Mesenchymal stem cell (in vitro differentiated cells and primary cell): ENCODE data around the gene IL3.

Experiments
- DNase-seq: peaks from one replicate; pipeline ENCODE4 v3.0.0-alpha.2; 2013
- H2AFZ ChIP-seq: one replicate; pipeline ENCODE4 v1.6.1; 2013; ENCODE audit warnings: low read depth, mild to moderate bottlenecking, control low read depth, inconsistent platforms, low read length, moderate library complexity
- H2AK5ac ChIP-seq: 2 replicates; pipeline ENCODE4 v1.6.1; 2013; ENCODE audit warnings: low read length, moderate library complexity, mild to moderate bottlenecking, inconsistent platforms; ENCODE audit not compliant: severe bottlenecking
- H2BK120ac ChIP-seq: one replicate; pipeline ENCODE4 v1.6.1; 2013; ENCODE audit warnings: low read depth, mild to moderate bottlenecking, inconsistent platforms, low read length, moderate library complexity
- H2BK12ac ChIP-seq, 2 experiments: one replicate each; pipeline ENCODE4 v1.6.1; 2013; ENCODE audit warnings: inconsistent platforms in 2 of 2, low read length in 2 of 2, mild to moderate bottlenecking in 2 of 2, moderate library complexity in 2 of 2, control low read depth in 1 of 2
- H2BK15ac ChIP-seq: one replicate; pipeline ENCODE4 v1.6.1; 2013; ENCODE audit warnings: mild to moderate bottlenecking, low read depth, inconsistent platforms; ENCODE audit not compliant: poor library complexity, severe bottlenecking
- H2BK5ac ChIP-seq: 2 replicates; pipeline ENCODE4 v1.6.1; 2013; ENCODE audit warnings: low read depth, mild to moderate bottlenecking, low read length, control low read depth, inconsistent platforms; ENCODE audit not compliant: poor library complexity, severe bottlenecking
- H3K14ac ChIP-seq, 2 experiments: one replicate each; pipeline ENCODE4 v1.6.1; 2013; ENCODE audit warnings: inconsistent platforms in 2 of 2, low read length in 2 of 2, control low read depth in 1 of 2, mild to moderate bottlenecking in 1 of 2, moderate library complexity in 1 of 2
- H3K18ac ChIP-seq, 2 experiments: one replicate each; pipeline ENCODE4 v1.6.1; 2013; ENCODE audit warnings: inconsistent platforms in 2 of 2, low read length in 2 of 2, control low read depth in 1 of 2, low read depth in 1 of 2, mild to moderate bottlenecking in 1 of 2
- H3K23ac ChIP-seq, 2 experiments: one replicate each; pipeline ENCODE4 v1.6.1; 2013; ENCODE audit warnings: inconsistent platforms in 2 of 2, low read length in 2 of 2, mild to moderate bottlenecking in 2 of 2, moderate library complexity in 2 of 2, control low read depth in 1 of 2
- H3K27ac ChIP-seq: 2 replicates; pipeline ENCODE4 v1.5.1; 2013; ENCODE audit warnings: mild to moderate bottlenecking, moderate library complexity, low read length, control low read depth, inconsistent platforms; ENCODE audit not compliant: poor library complexity, severe bottlenecking
- H3K27me3 ChIP-seq, 2 experiments: 2 replicates each; pipeline versions ENCODE4 v1.6.1 to v1.7.0; 2013; ENCODE audit warnings: low read length in 2 of 2, mild to moderate bottlenecking in 2 of 2, moderate library complexity in 2 of 2, control low read depth in 1 of 2, inconsistent platforms in 1 of 2; ENCODE audit not compliant: control insufficient read depth in 1 of 2, insufficient read depth in 1 of 2
- H3K36me3 ChIP-seq, 2 experiments: 2 replicates each; pipeline versions ENCODE4 v1.6.1 to v1.7.0; 2013; ENCODE audit warnings: low read length in 2 of 2, control low read depth in 1 of 2, inconsistent platforms in 1 of 2, low read depth in 1 of 2, mild to moderate bottlenecking in 1 of 2; ENCODE audit not compliant: insufficient read depth in 2 of 2, control insufficient read depth in 1 of 2
- H3K4ac ChIP-seq, 2 experiments: one replicate each; pipeline ENCODE4 v1.6.1; 2013; ENCODE audit warnings: inconsistent platforms in 2 of 2, low read length in 2 of 2, mild to moderate bottlenecking in 2 of 2, moderate library complexity in 2 of 2, control low read depth in 1 of 2, low read depth in 1 of 2
- H3K4me1 ChIP-seq: 2 replicates; pipeline ENCODE4 v1.6.1; 2013; ENCODE audit warnings: low read depth, low read length, control low read depth; ENCODE audit not compliant: control insufficient read depth, insufficient read depth
- H3K4me2 ChIP-seq: 2 replicates; pipeline ENCODE4 v1.6.1; 2013; ENCODE audit warnings: low read length, mild to moderate bottlenecking, inconsistent platforms; ENCODE audit not compliant: poor library complexity, severe bottlenecking
- H3K4me3 ChIP-seq, 2 experiments: 2 replicates each; pipeline versions ENCODE4 v1.5.1 to v1.7.0; 2013; ENCODE audit warnings: low read length in 2 of 2, mild to moderate bottlenecking in 2 of 2, control low read depth in 1 of 2, low read depth in 1 of 2; ENCODE audit not compliant: insufficient read depth in 1 of 2
- H3K79me1 ChIP-seq: replicated peaks from 2 replicates; pipeline ENCODE4 v1.6.1; 2013; ENCODE audit warnings: mild to moderate bottlenecking, control low read depth, low read length, inconsistent platforms; ENCODE audit not compliant: poor library complexity, severe bottlenecking
- H3K9ac ChIP-seq: 2 replicates; pipeline ENCODE4 v1.7.0; 2013; ENCODE audit warnings: mild to moderate bottlenecking, low read length, moderate library complexity
- H3K9me3 ChIP-seq: 2 replicates; pipeline ENCODE4 v1.7.0; 2013; ENCODE audit warnings: mild to moderate bottlenecking, low read length; ENCODE audit not compliant: control insufficient read depth
- H4K8ac ChIP-seq: one replicate; pipeline ENCODE4 v1.6.1; 2013; ENCODE audit warnings: inconsistent platforms, mild to moderate bottlenecking, low read length, moderate library complexity
- H4K91ac ChIP-seq: one replicate; pipeline ENCODE4 v1.6.1; 2013; ENCODE audit warnings: mild to moderate bottlenecking, low read length, inconsistent platforms
- WGBS: methylation state at CpG from one replicate; pipeline ENCODE4 v1.1.7; 2013; ENCODE audit warnings: mixed read lengths; 5-methylcytosine and 5-hydroxymethylcytosine counted together

Gene IL3

DNA sequence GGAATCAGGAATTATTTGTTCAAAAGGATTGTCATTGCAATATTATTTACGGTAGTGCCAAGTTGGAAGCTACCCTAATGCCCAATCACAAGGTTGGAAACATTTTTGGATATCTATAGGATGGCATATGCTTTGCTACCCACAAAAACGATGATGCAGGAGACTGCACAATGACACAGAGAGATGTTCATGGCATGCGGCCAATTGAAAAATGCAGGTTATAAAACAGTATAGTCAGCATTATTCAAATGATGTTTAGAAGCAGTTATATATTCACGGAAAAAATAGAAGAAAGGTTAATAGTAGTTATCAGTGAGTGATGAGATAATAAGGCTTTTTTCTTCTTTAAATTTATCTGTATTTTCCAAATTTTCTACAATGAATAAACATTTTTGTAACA is 43.1 kb upstream of the IL3 start:
- no peaks in the 10 kb centered on the region for H3K9me3 ChIP-seq
- no peak overlapping the region for H3K18ac ChIP-seq
- H4K91ac ChIP-seq: no peak overlapping the region
- H3K4me3 ChIP-seq: no peak overlapping the region
- H3K9ac ChIP-seq: no peak overlapping the region
- H3K27ac ChIP-seq: no peak overlapping the region
- no peak for DNase-seq
- no peak overlapping the region for H2AFZ ChIP-seq
- no peak overlapping the region for H3K14ac ChIP-seq
- H3K36me3 ChIP-seq: no peaks in the 10 kb centered on the region
- 74% methylated on average over 3 of the region's 4 CpGs for WGBS
- peaks cover 58 to 76% of the 10 kb centered on the region in 2 experiments for H3K27me3 ChIP-seq
- H2BK120ac ChIP-seq: no peak overlapping the region
- no peaks in the 10 kb centered on the region for H3K79me1 ChIP-seq
- H2BK15ac ChIP-seq: no peak overlapping the region
- no peak overlapping the region for H4K8ac ChIP-seq
- H3K4me2 ChIP-seq: no peak overlapping the region
- H3K23ac ChIP-seq: no peak overlapping the region
- H2AK5ac ChIP-seq: no peak overlapping the region
- no peak overlapping the region for H2BK5ac ChIP-seq
- H3K4ac ChIP-seq: no peak overlapping the region
- H3K4me1 ChIP-seq: no peaks in the 10 kb centered on the region
- H2BK12ac ChIP-seq: no peak overlapping the region

DNA sequence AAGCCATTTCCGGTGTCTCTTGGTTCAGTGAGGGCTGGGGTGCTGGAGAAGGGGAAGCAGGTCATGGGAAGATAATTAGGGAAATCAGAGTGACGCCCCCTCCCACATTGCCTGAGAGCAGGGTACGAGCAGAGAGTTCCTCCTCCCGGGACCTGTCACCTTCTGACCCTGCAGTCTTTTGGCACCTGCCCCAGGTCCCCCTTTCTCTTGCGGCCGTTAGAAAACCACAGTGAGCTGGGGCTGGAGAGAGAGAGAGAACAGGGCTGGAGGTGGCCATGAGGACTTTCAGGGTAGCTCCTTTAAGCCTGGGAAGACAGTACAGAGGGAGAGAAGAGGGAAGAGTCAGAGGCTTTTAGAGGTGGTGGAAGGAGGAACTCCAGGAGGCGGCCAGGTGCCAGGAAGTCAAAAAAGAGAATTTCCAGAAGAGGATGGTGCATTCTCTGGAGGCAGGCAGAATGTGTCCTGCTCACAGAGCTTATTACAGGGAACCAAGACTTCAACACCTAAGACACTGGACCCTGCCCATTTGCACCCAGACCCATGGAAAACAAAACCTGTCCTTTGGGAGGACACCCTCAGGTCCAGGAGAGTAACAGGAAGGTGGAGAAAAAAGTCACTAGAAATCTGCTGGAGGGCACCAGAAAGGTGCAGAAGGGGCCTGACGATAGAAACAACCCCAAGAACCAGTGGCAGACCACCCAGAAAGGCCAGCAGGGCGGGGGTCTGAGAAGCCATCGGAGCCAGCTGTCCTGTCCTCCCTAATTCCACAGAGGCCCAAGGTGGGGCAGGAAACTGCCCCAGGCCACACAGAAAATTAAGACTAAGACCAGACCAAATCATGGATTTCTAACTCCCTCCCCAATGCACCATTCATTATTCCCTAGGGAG is 42.5 kb upstream of the IL3 start:
- WGBS: 65% methylated on average over 10 of the region's 10 CpGs
- H2BK15ac ChIP-seq: no peak overlapping the region
- no peak overlapping the region for H2AFZ ChIP-seq
- no peak overlapping the region for H3K27ac ChIP-seq
- no peak overlapping the region for H3K18ac ChIP-seq
- no peak overlapping the region for H3K4ac ChIP-seq
- H4K91ac ChIP-seq: no peak overlapping the region
- no peak overlapping the region for H3K4me3 ChIP-seq
- no peak overlapping the region for H3K23ac ChIP-seq
- no peak overlapping the region for H4K8ac ChIP-seq
- H3K14ac ChIP-seq: no peak overlapping the region
- H3K79me1 ChIP-seq: no peaks in the 10 kb centered on the region
- no peak overlapping the region for H2BK5ac ChIP-seq
- no peak overlapping the region for H3K4me2 ChIP-seq
- no peaks in the 10 kb centered on the region for H3K9me3 ChIP-seq
- H3K27me3 ChIP-seq: peaks cover 57 to 70% of the 10 kb centered on the region in 2 experiments
- no peak overlapping the region for H2BK12ac ChIP-seq
- no peak for DNase-seq
- no peak overlapping the region for H3K9ac ChIP-seq
- no peaks in the 10 kb centered on the region for H3K36me3 ChIP-seq
- H2AK5ac ChIP-seq: no peak overlapping the region
- H3K4me1 ChIP-seq: no peaks in the 10 kb centered on the region
- H2BK120ac ChIP-seq: no peak overlapping the region

GRCh38 chr5:132019337-132019736 is 41.1 kb upstream of the IL3 start:
- H2BK12ac ChIP-seq: no peak overlapping the region
- no peaks in the 10 kb centered on the region for H3K9me3 ChIP-seq
- no peak overlapping the region for H4K91ac ChIP-seq
- H3K27me3 ChIP-seq: peaks cover 51 to 65% of the 10 kb centered on the region in 2 experiments
- no peak overlapping the region for H3K23ac ChIP-seq
- H3K4me1 ChIP-seq: no peaks in the 10 kb centered on the region
- no peak overlapping the region for H3K18ac ChIP-seq
- no peak overlapping the region for H3K27ac ChIP-seq
- no peaks in the 10 kb centered on the region for H3K79me1 ChIP-seq
- no peak for DNase-seq
- H3K4me3 ChIP-seq: no peak overlapping the region
- no peak overlapping the region for H2AK5ac ChIP-seq
- H4K8ac ChIP-seq: no peak overlapping the region
- H3K36me3 ChIP-seq: no peaks in the 10 kb centered on the region
- no peak overlapping the region for H3K4ac ChIP-seq
- no peak overlapping the region for H2BK120ac ChIP-seq
- no peak overlapping the region for H3K14ac ChIP-seq
- no peak overlapping the region for H3K4me2 ChIP-seq
- H3K9ac ChIP-seq: no peak overlapping the region
- no peak overlapping the region for H2AFZ ChIP-seq
- H2BK15ac ChIP-seq: no peak overlapping the region
- H2BK5ac ChIP-seq: no peak overlapping the region

DNA sequence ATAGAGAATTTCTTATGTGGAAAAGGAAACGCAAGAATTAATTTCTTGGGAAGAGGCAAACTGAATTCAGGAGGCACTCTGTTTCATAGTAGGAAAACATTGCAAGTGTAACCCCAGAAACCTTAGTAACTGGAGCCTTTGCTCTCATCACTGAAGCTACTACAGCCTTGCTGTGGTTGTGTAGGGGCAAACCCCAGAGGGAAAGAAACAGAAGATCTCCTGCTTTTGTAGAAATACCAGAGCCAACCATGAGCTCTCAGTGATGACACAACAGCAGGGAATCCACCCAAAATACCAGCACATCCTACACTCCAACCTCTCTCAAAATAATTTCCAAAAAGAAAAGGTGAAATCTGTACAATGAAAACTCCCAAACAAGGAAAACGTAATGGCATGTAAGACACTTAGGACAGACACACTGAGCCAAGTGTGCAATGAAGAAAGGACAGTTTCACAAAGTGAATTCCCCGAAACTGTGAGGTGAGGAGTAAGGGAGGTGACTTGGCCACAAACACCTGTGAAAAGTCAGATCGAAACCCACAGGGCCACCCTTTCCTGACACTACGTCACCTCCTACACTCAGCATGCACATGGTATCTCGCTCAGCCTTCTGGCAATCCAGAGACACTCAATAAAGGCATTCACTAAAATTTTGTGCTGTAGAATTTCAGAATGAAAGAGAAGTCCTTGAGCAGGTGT is 40.4 kb upstream of the IL3 start:
- Histone ChIP-seq H3K4me3 (no peak overlapping the region), H2AFZ (no peak overlapping the region), H3K9ac (no peak overlapping the region), H2BK5ac (no peak overlapping the region), H3K4me1 (no peaks in the 10 kb centered on the region), H2AK5ac (no peak overlapping the region), H4K8ac (no peak overlapping the region), H3K18ac (no peak overlapping the region), H3K4me2 (no peak overlapping the region), H2BK12ac (no peak overlapping the region), H3K14ac (no peak overlapping the region), H3K27ac (no peak overlapping the region), H3K4ac (no peak overlapping the region), H3K36me3 (no peaks in the 10 kb centered on the region), H3K23ac (no peak overlapping the region), H3K9me3 (no peaks in the 10 kb centered on the region), H3K27me3 (peaks cover 47 to 67% of the 10 kb centered on the region in 2 experiments), H2BK120ac (no peak overlapping the region), H2BK15ac (no peak overlapping the region), H4K91ac (no peak overlapping the region), H3K79me1 (no peaks in the 10 kb centered on the region)
- 80% methylated on average over 3 of the region's 6 CpGs for WGBS
- no peak for DNase-seq
